CD4-positive, alpha-beta T cell (primary cell): ENCODE data around the gene PPM1J. TPM values are rescaled to one million over a fixed set of nuclear protein-coding genes. Genes with fewer than 3 reads are reported as not detected.

Experiments used
- ATAC-seq: fragments of 200-7000 bp; cut with Tn5 transposase; one replicate; pipeline ENCODE4 v1.10.0; 2022; ENCODE audit warnings: mild to moderate bottlenecking; ENCODE audit not compliant: poor library complexity
- CTCF ChIA-PET: fragments of 350-600 bp; sonication (Branson Sonifier 250); formaldehyde crosslinking; loops from one replicate; lab custom pipeline; 2021; ENCODE audit warnings: antibody characterized with exemption, inconsistent platforms; lab: Charles Lee
- POLR2A ChIA-PET: fragments of 350-600 bp; sonication (Branson Sonifier 250); formaldehyde crosslinking; loops from one replicate; lab custom pipeline; 2021; ENCODE audit warnings: antibody characterized with exemption, inconsistent platforms; lab: Charles Lee
- DNase-seq, 14 experiments: peaks; one replicate each; pipeline ENCODE4 v3.0.0-alpha.2; 2013 to 2020; ENCODE audit warnings: mixed read lengths in 2 of 14
- H3K27ac ChIP-seq, 2 donors: one replicate each; pipeline versions ENCODE4 v1.5.1 to v1.7.0; 2013; ENCODE audit warnings: low read length in 2 of 2, low read depth in 1 of 2, mild to moderate bottlenecking in 1 of 2
- H3K27me3 ChIP-seq, 2 experiments: 1 replicate in 1 of 2; 2 replicates in 1 of 2; pipeline versions ENCODE4 v1.6.1 to v1.7.0; 2013; ENCODE audit warnings: low read length in 2 of 2, control low read depth in 1 of 2, mild to moderate bottlenecking in 1 of 2, moderate library complexity in 1 of 2; ENCODE audit not compliant: insufficient read depth in 2 of 2, control insufficient read depth in 1 of 2
- H3K36me3 ChIP-seq: one replicate; pipeline ENCODE4 v1.6.1; 2013; ENCODE audit warnings: low read length, control low read depth; ENCODE audit not compliant: insufficient read depth
- H3K4me1 ChIP-seq: one replicate; pipeline ENCODE4 v1.6.1; 2013; ENCODE audit warnings: low read length, control low read depth; ENCODE audit not compliant: insufficient read depth
- H3K4me3 ChIP-seq: one replicate; pipeline ENCODE4 v1.5.1; 2013; ENCODE audit warnings: mild to moderate bottlenecking, low read length, moderate library complexity
- H3K9me3 ChIP-seq, 2 experiments: 1 replicate in 1 of 2; 2 replicates in 1 of 2; pipeline versions ENCODE4 v1.6.1 to v1.7.0; 2013; ENCODE audit warnings: low read length in 2 of 2, mild to moderate bottlenecking in 2 of 2, control low read depth in 1 of 2, moderate library complexity in 1 of 2; ENCODE audit not compliant: control insufficient read depth in 1 of 2, insufficient read depth in 1 of 2
- H3K27ac Mint-ChIP-seq: one replicate; pipeline ENCODE4 v1.8.0; 2020; ENCODE audit warnings: mixed read lengths
- H3K27me3 Mint-ChIP-seq: one replicate; pipeline ENCODE4 v1.8.0; 2021; ENCODE audit warnings: mixed read lengths
- H3K36me3 Mint-ChIP-seq: one replicate; pipeline ENCODE4 v1.8.0; 2021; ENCODE audit warnings: low read depth, mixed read lengths
- H3K4me1 Mint-ChIP-seq: one replicate; pipeline ENCODE4 v1.8.0; 2021; ENCODE audit warnings: low read depth, mixed read lengths
- H3K4me3 Mint-ChIP-seq: one replicate; pipeline ENCODE4 v1.8.0; 2020; ENCODE audit warnings: mild to moderate bottlenecking, mixed read lengths
- H3K9me3 Mint-ChIP-seq: one replicate; pipeline ENCODE4 v1.8.0; 2020; ENCODE audit warnings: mixed read lengths
- CTCF ChIP-seq: fragments of 200-600 bp; IDR thresholded peaks from one replicate; pipeline ENCODE4 v1.8.0; 2022; ENCODE audit warnings: antibody characterized with exemption, mild to moderate bottlenecking
- intact Hi-C, 2 experiments: fragments of 100-400 bp; cut with DNase I in 1 of 2; cut with micrococcal nuclease in 1 of 2; formaldehyde crosslinking; loops; one replicate each; pipeline versions ENCODE4 v1.15.1 to v1.9.0; 2023 to 2025; cut with DNase I, micrococcal nuclease
- total RNA-seq, 174 experiments: library from RNA in 2 of 174; stranded (reverse) in 2 of 174; gene quantifications; one replicate each; pipeline ENCODE4 v1.2.3 and lab custom pipeline; 2021 to 2026

The PPM1J gene
- total RNA-seq, 2 experiments from 2014 or later = 0.39 to 0.49 TPM

- Mint-ChIP-seq H3K9me3 (no peaks in the 10 kb centered on the region), H3K36me3 (peaks cover 23% of the 10 kb centered on the region), H3K4me1 (peaks cover 72% of the 10 kb centered on the region), H3K27ac (no peak overlapping the region), H3K27me3 (no peaks in the 10 kb centered on the region), H3K4me3 (no peak overlapping the region)
- no peaks in the 10 kb centered on the region for H3K9me3 ChIP-seq
- DNase-seq = peak in 1 of 14 experiments; percentile 11
- intact Hi-C loops = no loop called here
- H3K27ac ChIP-seq = no peak overlapping the region
- ATAC-seq = no peak
- no peaks in the 10 kb centered on the region for H3K27me3 ChIP-seq
- H3K36me3 ChIP-seq = peaks cover 17% of the 10 kb centered on the region
- ChIA-PET CTCF (interaction anchor here (1.1 to 1.8 kb wide), 3 partner anchors 12 to 202 kb away, joined by 3 to 6 read pairs (median 4); partner anchors contain the start of gene PPM1J), POLR2A (interaction anchor here (1.0 to 4.4 kb wide), 4 partner anchors 8 to 85 kb away, joined by 3 to 46 read pairs (median 24); partner anchors contain the start of genes CAPZA1, MOV10, PPM1J and ST7L)
- no peak overlapping the region for H3K4me3 ChIP-seq
- no peak for TF ChIP-seq CTCF
- peaks cover 57% of the 10 kb centered on the region for H3K4me1 ChIP-seq
Measured at GRCh38 chr1:112703706-112704105, 11.4 kb downstream of the PPM1J start.

GRCh38 chr1:112702420-112703261, 12.5 kb downstream of the PPM1J start:
- H3K9me3 ChIP-seq = no peaks in the 10 kb centered on the region
- H3K27me3 ChIP-seq = no peaks in the 10 kb centered on the region
- Mint-ChIP-seq H3K27me3 (no peaks in the 10 kb centered on the region), H3K9me3 (no peaks in the 10 kb centered on the region), H3K4me3 (peak overlapping the region; percentile 26), H3K4me1 (peaks cover 66% of the 10 kb centered on the region), H3K27ac (peak overlapping the region; percentile 34), H3K36me3 (peaks cover 32% of the 10 kb centered on the region)
- DNase-seq (peak in 1 of 14 experiments; percentile 12), ATAC-seq (no peak)
- ChIA-PET POLR2A (interaction anchor here (1.1 to 4.4 kb wide), 5 partner anchors 8 to 83 kb away, joined by 3 to 46 read pairs (median 4); partner anchors contain the start of genes CAPZA1, MOV10 and PPM1J), CTCF (interaction anchor here (1.8 kb wide), 1 partner anchor 13 kb away, joined by 6 read pairs; the partner anchor contains the start of gene PPM1J)
- intact Hi-C loops = no loop called here
- peaks cover 59% of the 10 kb centered on the region for H3K4me1 ChIP-seq
- H3K4me3 ChIP-seq = no peak overlapping the region
- H3K36me3 ChIP-seq = peaks cover 26% of the 10 kb centered on the region
- TF ChIP-seq CTCF = no peak
- no peak overlapping the region for H3K27ac ChIP-seq

GRCh38 chr1:112702067-112702395, 13.1 kb downstream of the PPM1J start:
- no peaks in the 10 kb centered on the region for H3K9me3 Mint-ChIP-seq
- ChIA-PET POLR2A (interaction anchor here (1.1 to 4.4 kb wide), 5 partner anchors 9 to 82 kb away, joined by 3 to 46 read pairs (median 4); partner anchors contain the start of genes CAPZA1, MOV10 and PPM1J), CTCF (interaction anchor here (1.8 kb wide), 1 partner anchor 14 kb away, joined by 6 read pairs; the partner anchor contains the start of gene PPM1J)
- no peak overlapping the region for H3K27ac ChIP-seq
- ATAC-seq (no peak), DNase-seq (no peak)
- peaks cover 53% of the 10 kb centered on the region for H3K4me1 ChIP-seq
- H3K4me3 Mint-ChIP-seq = no peak overlapping the region
- TF ChIP-seq CTCF = no peak
- peaks cover 30% of the 10 kb centered on the region for H3K36me3 ChIP-seq
- intact Hi-C loops = no loop called here
- H3K27ac Mint-ChIP-seq = peak overlapping the region; percentile 34
- no peaks in the 10 kb centered on the region for H3K27me3 Mint-ChIP-seq
- peaks cover 63% of the 10 kb centered on the region for H3K4me1 Mint-ChIP-seq
- H3K4me3 ChIP-seq = no peak overlapping the region
- H3K36me3 Mint-ChIP-seq = peaks cover 38% of the 10 kb centered on the region
- H3K27me3 ChIP-seq = no peaks in the 10 kb centered on the region
- H3K9me3 ChIP-seq = no peaks in the 10 kb centered on the region
